GM12878 (cell line): Measurements from ENCODE around the gene SKAP1. TPM values are rescaled to one million over a fixed set of nuclear protein-coding genes. Genes with fewer than 3 reads are reported as not detected.

ENCODE experiments used
- ATAC-seq: fragments of 200-7000 bp; cut with Tn5 transposase; 3 replicates; pipeline ENCODE4 v1.9.1; 2020; ENCODE audit warnings: mild to moderate bottlenecking, moderate library complexity
- BruUV-seq: library from RNA; stranded (reverse); fragments of 400-500 nt; replicated peaks from 2 replicates; lab custom pipeline; 2021; lab: Mats Ljungman, UMichigan
- CTCF ChIA-PET: fragments of 300-600 bp; sonication (Branson Sonifier 250); formaldehyde crosslinking; extraction: SDS; loops from one replicate; lab custom pipeline; 2021; ENCODE audit warnings: inconsistent platforms; lab: Yijun Ruan, JAX
- POLR2A ChIA-PET: fragments of 350-600 bp; formaldehyde crosslinking; extraction: SDS; loops from one replicate; lab custom pipeline; 2021; ENCODE audit warnings: inconsistent platforms; lab: Charles Lee
- RAD21 ChIA-PET: fragments of 300-600 bp; sonication (Branson Sonifier 250); formaldehyde crosslinking; loops from one replicate; lab custom pipeline; 2023; ENCODE audit warnings: antibody characterized with exemption; ENCODE audit not compliant: unreplicated experiment; lab: Charles Lee
- SMC1A ChIA-PET: fragments of 300-600 bp; sonication (Branson Sonifier 250); formaldehyde crosslinking; loops from one replicate; lab custom pipeline; 2023; ENCODE audit not compliant: unreplicated experiment, uncharacterized antibody; lab: Charles Lee
- DNase-seq: peaks from one replicate; pipeline ENCODE4 v3.0.0-alpha.2; 2011; ENCODE audit warnings: low read depth, low spot score
- FAIRE-seq: peaks from 3 replicates; lab custom pipeline; 2011; peaks lifted over from hg19 to GRCh38; lab: Jason Lieb, UNC
- H2AFZ ChIP-seq: 2 replicates; pipeline ENCODE4 v1.6.0; 2011; ENCODE audit warnings: low read depth, low read length, control low read depth; ENCODE audit not compliant: control insufficient read depth
- H3K27ac ChIP-seq: 2 replicates; pipeline ENCODE4 v1.5.1; 2011; ENCODE audit warnings: control low read depth; ENCODE audit not compliant: control insufficient read depth, insufficient read depth
- H3K27me3 ChIP-seq, 2 experiments: replicated peaks in 1 of 2; 2 replicates each; pipeline versions ENCODE4 v1.6.0 to v1.6.1; 2011; ENCODE audit warnings: low read length in 1 of 2; ENCODE audit not compliant: control insufficient read depth in 2 of 2, insufficient read depth in 2 of 2
- H3K36me3 ChIP-seq, 2 experiments: 2 replicates each; pipeline ENCODE4 v1.5.1; 2011; ENCODE audit warnings: low read length in 1 of 2; ENCODE audit not compliant: control insufficient read depth in 2 of 2, insufficient read depth in 2 of 2
- H3K4me1 ChIP-seq: 2 replicates; pipeline ENCODE4 v1.6.1; 2011; ENCODE audit warnings: mild to moderate bottlenecking, low read length, moderate library complexity, mixed read lengths; ENCODE audit not compliant: control insufficient read depth, insufficient read depth
- H3K4me2 ChIP-seq: 2 replicates; pipeline ENCODE4 v1.6.0; 2011; ENCODE audit warnings: control low read depth; ENCODE audit not compliant: control insufficient read depth, insufficient read depth
- H3K4me3 ChIP-seq: fragments of 200-600 bp; sonication (generic); 2 replicates; pipeline ENCODE4 v1.5.1; 2016
- H3K79me2 ChIP-seq: 2 replicates; pipeline ENCODE4 v1.6.0; 2011; ENCODE audit warnings: low read length; ENCODE audit not compliant: control insufficient read depth, insufficient read depth
- H3K9ac ChIP-seq: 2 replicates; pipeline ENCODE4 v1.8.0; 2011; ENCODE audit warnings: low read length, control low read depth, mixed read lengths; ENCODE audit not compliant: control insufficient read depth, insufficient read depth
- H3K9me3 ChIP-seq: replicated peaks from 3 replicates; pipeline ENCODE4 v1.5.1; 2011; ENCODE audit warnings: mild to moderate bottlenecking, low read length; ENCODE audit not compliant: control insufficient read depth, insufficient read depth
- H4K20me1 ChIP-seq: 2 replicates; pipeline ENCODE4 v1.6.0; 2011; ENCODE audit not compliant: control insufficient read depth, insufficient read depth
- ATF2 ChIP-seq: IDR thresholded peaks from 2 replicates; pipeline ENCODE4 v1.6.1; 2012; ENCODE audit warnings: low read length, inconsistent platforms
- BCL11A ChIP-seq: IDR thresholded peaks from 2 replicates; pipeline ENCODE4 v1.6.1; 2011; ENCODE audit warnings: low read depth, low read length
- EED ChIP-seq: sonication (generic); IDR thresholded peaks from 2 replicates; pipeline ENCODE4 v1.6.1; 2016; ENCODE audit warnings: antibody characterized with exemption, low read depth
- ESRRA ChIP-seq: IDR thresholded peaks from 2 replicates; pipeline ENCODE4 v1.6.1; 2012; ENCODE audit warnings: mild to moderate bottlenecking, low read length, improper control_type of control experiment
- IRF3 ChIP-seq: fragments of 450-650 bp; IDR thresholded peaks from 2 replicates; pipeline ENCODE4 v1.6.1; 2014; ENCODE audit warnings: mild to moderate bottlenecking
- JUNB ChIP-seq: IDR thresholded peaks from 2 replicates; pipeline ENCODE4 v1.6.1; 2016; ENCODE audit warnings: antibody characterized with exemption, mild to moderate bottlenecking
- KAT2A ChIP-seq: conservative IDR thresholded peaks from 2 replicates; pipeline ENCODE4 v1.6.1; 2011; ENCODE audit warnings: low read depth, low read length; ENCODE audit not compliant: control insufficient read depth
- KDM1A ChIP-seq: fragments of 200-600 bp; sonication (generic); IDR thresholded peaks from 2 replicates; pipeline ENCODE4 v1.6.1; 2016; ENCODE audit warnings: borderline replicate concordance
- SUPT20H ChIP-seq: IDR thresholded peaks from 2 replicates; pipeline ENCODE4 v1.6.1; 2011; ENCODE audit warnings: low read depth, mild to moderate bottlenecking, low read length, moderate library complexity, borderline replicate concordance; ENCODE audit not compliant: control insufficient read depth
- TCF7 ChIP-seq: IDR thresholded peaks from 2 replicates; pipeline ENCODE4 v1.6.1; 2014; ENCODE audit warnings: antibody characterized with exemption, borderline replicate concordance
- YBX1 ChIP-seq: fragments of 450-650 bp; IDR thresholded peaks from 2 replicates; pipeline ENCODE4 v1.6.1; 2016; ENCODE audit warnings: antibody characterized with exemption
- ZNF592 ChIP-seq: fragments of 450-650 bp; IDR thresholded peaks from 2 replicates; pipeline ENCODE4 v1.6.1; 2017; ENCODE audit warnings: mild to moderate bottlenecking, moderate library complexity
- ZNF687 ChIP-seq: fragments of 450-650 bp; IDR thresholded peaks from 2 replicates; pipeline ENCODE4 v1.6.1; 2017; ENCODE audit warnings: mild to moderate bottlenecking, moderate library complexity
- ZSCAN29 ChIP-seq: fragments of 450-650 bp; IDR thresholded peaks from 2 replicates; pipeline ENCODE4 v1.6.1; 2017; ENCODE audit warnings: mild to moderate bottlenecking, moderate library complexity
- WGBS: methylation state at CpG from one replicate; pipeline ENCODE4 v1.1.6; 2016; ENCODE audit warnings: low lambda C conversion rate; ENCODE audit not compliant: insufficient replicate concordance, insufficient coverage; ENCODE audit errors: missing lambda C conversion rate; 5-methylcytosine and 5-hydroxymethylcytosine counted together
- in situ Hi-C: fragments of 300-500 bp; cut with MboI; formaldehyde crosslinking; loops from 9 replicates; pipeline ENCODE4 v1.14.3; 2018; ENCODE audit warnings: mixed read lengths
- intact Hi-C: fragments of 100-400 bp; cut with micrococcal nuclease; formaldehyde crosslinking; loops from one replicate; pipeline ENCODE4 v1.14.2; 2022; ENCODE audit not compliant: unreplicated experiment
- polyA plus RNA-seq, 11 experiments: library from polyadenylated mRNA; depleted of rRNA in 4 of 11; unstranded in 6 of 11; stranded (reverse) in 5 of 11; fragments of >200 nt; fragmentation: Nextera tagmentation in 4 of 11; fragmentation: Illumina TruSeq in 1 of 11; extraction: Ambion mirVana in 4 of 11; extraction: Trizol in 1 of 11; gene quantifications; 1 replicate in 1 of 11; 2 replicates in 10 of 11; pipeline versions ENCODE4 v1.2.1 to v1.2.3, GENCODE V29; 2011 to 2016; ENCODE audit warnings: inconsistent platforms in 2 of 11, missing spikeins in 2 of 11, low read depth in 1 of 11
- total RNA-seq, 4 experiments: library from RNA; depleted of rRNA in 3 of 4; stranded (reverse); fragments of >200 nt in 3 of 4; fragmentation: Illumina TruSeq in 1 of 4; extraction: Trizol in 1 of 4; gene quantifications; 2 replicates each; pipeline versions ENCODE4 v1.2.1 to v1.2.3, GENCODE V29; 2013 to 2021

The SKAP1 gene
- total and polyA plus RNA-seq, 10 of the 15 experiments (the other 5 are each of a cell fraction or from before 2014, with no cell fraction given), result 17.1 to 97.6 (median 35.9) TPM

- H2AFZ ChIP-seq, result no peak overlapping the region
- intact Hi-C loops (no loop called here), in situ Hi-C loops (no loop called here)
- no peaks in the 10 kb centered on the region for H4K20me1 ChIP-seq
- ATAC-seq (no peak), DNase-seq (no peak), FAIRE-seq (no peak)
- H3K9ac ChIP-seq, result no peak overlapping the region
- H3K36me3 ChIP-seq, result no peaks in the 10 kb centered on the region
- H3K4me3 ChIP-seq, result no peak overlapping the region
- RAD21 ChIA-PET, result no interaction called here
- no peaks in the 10 kb centered on the region for H3K27me3 ChIP-seq
- TF ChIP-seq BCL11A (no peak), ZNF592 (no peak), ATF2 (no peak), ZSCAN29 (no peak), ESRRA (no peak), TCF7 (no peak), KAT2A (no peak), JUNB (no peak), KDM1A (no peak), IRF3 (no peak), EED (no peak), SUPT20H (no peak), ZNF687 (no peak), YBX1 (no peak)
- CTCF ChIA-PET, result interaction anchor here (1.3 to 20.3 kb wide), 4 partner anchors 5 to 53 kb away, joined by 3 to 220 read pairs (median 112); no protein-coding TSS in a partner anchor
- POLR2A ChIA-PET, result no interaction called here
- H3K4me2 ChIP-seq, result no peak overlapping the region
- no peaks in the 10 kb centered on the region for H3K4me1 ChIP-seq
- SMC1A ChIA-PET, result interaction anchor here (1.8 to 4.3 kb wide), 3 partner anchors 10 to 15 kb away, joined by 6 to 23 read pairs (median 15); no protein-coding TSS in a partner anchor
- H3K79me2 ChIP-seq, result no peaks in the 10 kb centered on the region
- no peak overlapping the region for H3K27ac ChIP-seq
- no peaks in the 10 kb centered on the region for H3K9me3 ChIP-seq
- no TSS peak for BruUV-seq
- 50% methylated on average over 4 of the region's 4 CpGs for WGBS
Observed at GRCh38 chr17:48255759-48256158, 174.3 kb downstream of the SKAP1 start.
